Sigmoid colon (tissue), 7 donors: ENCODE results near the gene BRD9. TPM values are rescaled to one million over a fixed set of nuclear protein-coding genes. Genes with fewer than 3 reads are reported as not detected.
A peak's percentile ranks its signal among the peaks of the same experiment; 100 is the strongest.
"Not testable (repeated sequence)": the region's sequence is repeated elsewhere in the genome, so short reads cannot be mapped to it uniquely, and the experiment has no call there.

ENCODE experiments used
- DNase-seq: peaks from one replicate; pipeline ENCODE4 v3.0.0-alpha.2; 2019
- H3K27ac ChIP-seq, 4 donors: fragments of 200-600 bp; sonication (generic); one replicate each; pipeline ENCODE4 v1.5.1; 2016 to 2019; ENCODE audit warnings: mild to moderate bottlenecking in 1 of 4
- H3K27me3 ChIP-seq, 3 donors: fragments of 200-600 bp; sonication (generic); one replicate each; pipeline ENCODE4 v1.5.1; 2019; ENCODE audit warnings: mild to moderate bottlenecking in 1 of 3
- H3K36me3 ChIP-seq, 4 donors: fragments of 200-600 bp; sonication (generic); one replicate each; pipeline ENCODE4 v1.5.1; 2016 to 2019
- H3K4me1 ChIP-seq, 4 donors: fragments of 200-600 bp; sonication (generic); one replicate each; pipeline ENCODE4 v1.5.1; 2017 to 2019
- H3K4me3 ChIP-seq, 4 donors: fragments of 200-600 bp; sonication (generic); one replicate each; pipeline ENCODE4 v1.5.1; 2017 to 2019; ENCODE audit warnings: mild to moderate bottlenecking in 2 of 4, moderate library complexity in 1 of 4
- H3K9me3 ChIP-seq, 4 donors: fragments of 200-600 bp in 3 of 4; sonication (generic) in 3 of 4; one replicate each; pipeline versions ENCODE4 v1.5.1 to v1.6.1; 2013 to 2019
- CTCF ChIP-seq, 4 experiments: fragments of 450-650 bp in 3 of 4; fragments of 200-600 bp in 1 of 4; IDR thresholded peaks; one replicate each; pipeline ENCODE4 v1.5.1; 2016 to 2019; ENCODE audit warnings: antibody characterized with exemption in 4 of 4, mild to moderate bottlenecking in 3 of 4, moderate library complexity in 2 of 4
- EP300 ChIP-seq, 4 donors: sonication (generic); formaldehyde crosslinking; IDR thresholded peaks; one replicate each; pipeline ENCODE4 v1.6.1; 2017; ENCODE audit warnings: antibody characterized with exemption in 4 of 4
- POLR2A ChIP-seq, 2 donors: fragments of 450-650 bp; IDR thresholded peaks; one replicate each; pipeline ENCODE4 v1.6.1; 2016; ENCODE audit warnings: antibody characterized with exemption in 2 of 2, mild to moderate bottlenecking in 2 of 2, moderate library complexity in 2 of 2
- POLR2AphosphoS5 ChIP-seq, 4 donors: sonication (generic); formaldehyde crosslinking; IDR thresholded peaks; one replicate each; pipeline ENCODE4 v1.6.1; 2017; ENCODE audit warnings: antibody characterized with exemption in 4 of 4
- WGBS, 2 donors: extraction: QIAGEN DNeasy Blood & Tissue Kit; methylation state at CpG; one replicate each; pipeline ENCODE4 v1.1.7; 2013; 5-methylcytosine and 5-hydroxymethylcytosine counted together
- intact Hi-C: fragments of 100-400 bp; cut with DNase I; formaldehyde crosslinking; loops from one replicate; pipeline ENCODE4 v1.15.1; 2023
- polyA plus RNA-seq, 3 donors: library from polyadenylated mRNA; stranded (reverse); fragments of 200-250 nt; gene quantifications; one replicate each; pipeline ENCODE4 v1.2.3, GENCODE V29; 2013
- total RNA-seq, 4 donors: library from RNA; depleted of rRNA; stranded (reverse); fragments of >200 nt; gene quantifications; one replicate each; pipeline ENCODE4 v1.1.0, GENCODE V29; 2016
- donor health status: healthy with polysubstance abuse.
- donor health status: Bipolar disorder and iron deficiency.
- donor health status: healthy.

The BRD9 gene
- total and polyA plus RNA-seq, 7 donors = 12.9 to 38.8 (median 22.4) TPM

GRCh38 chr5:838431-838851, 54.2 kb downstream of the BRD9 start:
- intact Hi-C loops, H3K4me3 ChIP-seq, H3K4me1 ChIP-seq, H3K27ac ChIP-seq, H3K9me3 ChIP-seq, H3K27me3 ChIP-seq, H3K36me3 ChIP-seq: not testable (repeated sequence)
- peak; percentile 49 for DNase-seq
- 89 to 93% methylated on average over 10 of the region's 10 CpGs for WGBS, 2 donors

GRCh38 chr5:837621-838121, 54.9 kb downstream of the BRD9 start:
- 95% methylated on average over 14 of the region's 14 CpGs for WGBS, 2 donors
- H3K27ac ChIP-seq, H3K9me3 ChIP-seq, H3K4me1 ChIP-seq, intact Hi-C loops, H3K4me3 ChIP-seq, DNase-seq, H3K36me3 ChIP-seq, H3K27me3 ChIP-seq: not testable (repeated sequence)

- not testable (repeated sequence) for DNase-seq, H3K27me3 ChIP-seq
- 68 to 71% methylated on average over 7 of the region's 7 CpGs for WGBS, 2 donors
Observed at GRCh38 chr5:835933-836612, 56.5 kb downstream of the BRD9 start.

GRCh38 chr5:834013-834412, 58.6 kb downstream of the BRD9 start:
- intact Hi-C loops = not testable (repeated sequence)

More at GRCh38 chr5:835933-836612, 56.5 kb downstream of the BRD9 start:
- H3K27ac ChIP-seq, H3K9me3 ChIP-seq, H3K4me1 ChIP-seq, intact Hi-C loops, H3K36me3 ChIP-seq, H3K4me3 ChIP-seq: not testable (repeated sequence)

GRCh38 chr5:828194-828593, 64.4 kb downstream of the BRD9 start:
- DNase-seq, H3K27me3 ChIP-seq, H3K9me3 ChIP-seq, H3K4me3 ChIP-seq, intact Hi-C loops, H3K4me1 ChIP-seq, H3K27ac ChIP-seq, H3K36me3 ChIP-seq: not testable (repeated sequence)
- 94 to 96% methylated on average over 17 to 18 of the region's 19 CpGs for WGBS, 2 donors

More at GRCh38 chr5:834013-834412, 58.6 kb downstream of the BRD9 start:
- H3K27me3 ChIP-seq, H3K36me3 ChIP-seq, H3K4me3 ChIP-seq, H3K9me3 ChIP-seq, DNase-seq, H3K4me1 ChIP-seq, H3K27ac ChIP-seq: not testable (repeated sequence)
- WGBS, 2 donors = 58 to 77% methylated on average over 2 of the region's 2 CpGs

GRCh38 chr5:825544-825943, 67.1 kb downstream of the BRD9 start:
- H3K27me3 ChIP-seq, intact Hi-C loops, DNase-seq, H3K27ac ChIP-seq, H3K36me3 ChIP-seq, H3K9me3 ChIP-seq, H3K4me1 ChIP-seq, H3K4me3 ChIP-seq: not testable (repeated sequence)
- 0 to 62% methylated on average over 1 of the region's 1 CpG for WGBS, 2 donors

GRCh38 chr5:821504-821903, 71.1 kb downstream of the BRD9 start:
- Histone ChIP-seq H3K4me3 (no peak overlapping the region), H3K27me3 (no peaks in the 10 kb centered on the region), H3K36me3 (no peaks in the 10 kb centered on the region), H3K4me1 (no peaks in the 10 kb centered on the region), H3K9me3 (no peaks in the 10 kb centered on the region), H3K27ac (no peak overlapping the region)
- intact Hi-C loops = no loop called here
- WGBS, 2 donors = 78% methylated on average over 8 of the region's 8 CpGs; no CpG with 5 or more reads in 1 of the 2 donors
- no peak for DNase-seq
- TF ChIP-seq POLR2AphosphoS5 (IDR thresholded peaks at IDR 0.05) (no peak), POLR2A (IDR thresholded peaks at IDR 0.05) (no peak), EP300 (IDR thresholded peaks at IDR 0.05) (no peak)

GRCh38 chr5:820245-820644, 72.4 kb downstream of the BRD9 start:
- WGBS, 2 donors = 68% methylated on average over 3 of the region's 3 CpGs; no CpG with 5 or more reads in 1 of the 2 donors
- H3K9me3 ChIP-seq = no peaks in the 10 kb centered on the region
- H3K4me1 ChIP-seq = no peaks in the 10 kb centered on the region
- intact Hi-C loops = no loop called here
- no peaks in the 10 kb centered on the region for H3K36me3 ChIP-seq
- H3K4me3 ChIP-seq = no peak overlapping the region
- no peak overlapping the region for H3K27ac ChIP-seq
- TF ChIP-seq POLR2A (IDR thresholded peaks at IDR 0.05) = no peak
- no peak for TF ChIP-seq POLR2AphosphoS5 (IDR thresholded peaks at IDR 0.05)
- TF ChIP-seq EP300 (IDR thresholded peaks at IDR 0.05) = no peak
- TF ChIP-seq CTCF (IDR thresholded peaks at IDR 0.05) = no peak
- no peaks in the 10 kb centered on the region for H3K27me3 ChIP-seq
- no peak for DNase-seq
